ENCODE results near the gene TEAD2.
"Not testable (repeated sequence)": the region's sequence is repeated elsewhere in the genome, so short reads cannot be mapped to it uniquely, and the experiment has no call there.

TEAD2 gene

GRCh38 chr19:49301866-49302252 lies 60.4 kb downstream of the TEAD2 start:
- Histone ChIP-seq H3K36me3 (replicated peaks; ENCODE audit: low read depth, low read length) (peaks cover 2% of the 10 kb centered on the region), H3K27me3 (ENCODE audit: low read depth, low read length) (0 out of 2 replicates have a peak, but pooled peaks cover 9% of the 10 kb centered on the region), H4K20me1 (ENCODE audit: insufficient read depth, low read length) (no peaks in the 10 kb centered on the region), H2AFZ (ENCODE audit: low read depth, low read length) (no peak overlapping the region), H3K4me3 (ENCODE audit: low read length) (no peak overlapping the region), H3K27ac (ENCODE audit: low read length) (no peak overlapping the region), H3K4me2 (ENCODE audit: low read length) (no peak overlapping the region), H3K4me1 (ENCODE audit: low read length) (peaks cover 6% of the 10 kb centered on the region), H3K79me2 (ENCODE audit: low read length) (no peaks in the 10 kb centered on the region), H3K9me3 (ENCODE audit: insufficient read depth, low read length) (no peaks in the 10 kb centered on the region), H3K9ac (ENCODE audit: low read length) (no peak overlapping the region)
- no peak for TF ChIP-seq EZH2phosphoT487 (IDR thresholded peaks at IDR 0.05; ENCODE audit: low read depth)
- no peak for TF ChIP-seq CTCF (IDR thresholded peaks at IDR 0.05; ENCODE audit: low read depth, low read length)

GRCh38 chr19:49301165-49301865 lies 60.9 kb downstream of the TEAD2 start:
- Histone ChIP-seq H3K9me3 (ENCODE audit: insufficient read depth, low read length) (no peaks in the 10 kb centered on the region), H3K4me1 (ENCODE audit: low read length) (peaks cover 4% of the 10 kb centered on the region), H2AFZ (ENCODE audit: low read depth, low read length) (peak overlapping the region; percentile 99), H3K27ac (ENCODE audit: low read length) (no peak overlapping the region), H3K4me3 (ENCODE audit: low read length) (peak overlapping the region; percentile 85), H3K27me3 (ENCODE audit: low read depth, low read length) (0 out of 2 replicates have a peak, but pooled peaks cover 9% of the 10 kb centered on the region), H3K79me2 (ENCODE audit: low read length) (no peaks in the 10 kb centered on the region), H3K36me3 (replicated peaks; ENCODE audit: low read depth, low read length) (peaks cover 2% of the 10 kb centered on the region), H3K9ac (ENCODE audit: low read length) (peak overlapping the region; percentile 67), H3K4me2 (ENCODE audit: low read length) (peak overlapping the region; percentile 91), H4K20me1 (ENCODE audit: insufficient read depth, low read length) (no peaks in the 10 kb centered on the region)
- TF ChIP-seq EZH2phosphoT487 (IDR thresholded peaks at IDR 0.05; ENCODE audit: low read depth) (no peak), CTCF (IDR thresholded peaks at IDR 0.05; ENCODE audit: low read depth, low read length) (peak; percentile 97)

DNA sequence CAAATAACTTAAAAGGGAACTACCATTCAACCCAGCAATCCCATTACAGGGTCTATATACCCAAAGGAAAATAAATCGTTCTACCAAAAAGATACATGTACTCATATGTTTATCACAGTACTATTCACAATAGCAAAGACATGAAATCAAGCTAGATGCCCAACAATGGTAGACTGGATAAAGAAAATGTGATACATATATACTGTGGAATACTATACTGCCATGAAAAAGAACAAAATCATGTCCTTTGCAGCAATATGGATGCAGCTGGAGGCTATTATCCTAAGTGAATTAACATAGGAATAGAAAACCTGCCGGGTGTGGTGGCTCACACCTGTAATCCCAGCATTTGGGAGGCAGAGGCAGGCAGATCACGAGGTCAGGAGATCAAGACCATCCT lies 63.6 kb downstream of the TEAD2 start:
- H3K9ac ChIP-seq (ENCODE audit: low read length); H3K79me2 ChIP-seq (ENCODE audit: low read length); H3K36me3 ChIP-seq (replicated peaks; ENCODE audit: low read depth, low read length); H3K27me3 ChIP-seq (ENCODE audit: low read depth, low read length); H4K20me1 ChIP-seq (ENCODE audit: insufficient read depth, low read length); H3K4me1 ChIP-seq (ENCODE audit: low read length); H3K4me3 ChIP-seq (ENCODE audit: low read length); H3K4me2 ChIP-seq (ENCODE audit: low read length); H3K27ac ChIP-seq (ENCODE audit: low read length); H2AFZ ChIP-seq (ENCODE audit: low read depth, low read length); H3K9me3 ChIP-seq (ENCODE audit: insufficient read depth, low read length): not testable (repeated sequence)

GRCh38 chr19:49297403-49297802 lies 64.8 kb downstream of the TEAD2 start:
- Histone ChIP-seq H3K4me2 (ENCODE audit: low read length) (no peak overlapping the region), H3K79me2 (ENCODE audit: low read length) (no peaks in the 10 kb centered on the region), H3K36me3 (replicated peaks; ENCODE audit: low read depth, low read length) (no peaks in the 10 kb centered on the region), H3K27me3 (ENCODE audit: low read depth, low read length) (0 out of 2 replicates have a peak, but pooled peaks cover 9% of the 10 kb centered on the region), H3K4me3 (ENCODE audit: low read length) (no peak overlapping the region), H3K9me3 (ENCODE audit: insufficient read depth, low read length) (no peaks in the 10 kb centered on the region), H4K20me1 (ENCODE audit: insufficient read depth, low read length) (no peaks in the 10 kb centered on the region), H3K9ac (ENCODE audit: low read length) (no peak overlapping the region), H3K27ac (ENCODE audit: low read length) (no peak overlapping the region), H3K4me1 (ENCODE audit: low read length) (peaks cover 4% of the 10 kb centered on the region), H2AFZ (ENCODE audit: low read depth, low read length) (no peak overlapping the region)
- TF ChIP-seq CTCF (IDR thresholded peaks at IDR 0.05; ENCODE audit: low read depth, low read length) = no peak
